HG03378 (cell line): Measurements from ENCODE around the gene AQP9.

Experiments used
- ATAC-seq: cut with Tn5 transposase; IDR thresholded peaks from one replicate; pipeline ENCODE4 v1.9.1; 2021; ENCODE audit warnings: mild to moderate bottlenecking, moderate library complexity; ENCODE audit not compliant: unreplicated experiment

AQP9 gene

GRCh38 chr15:58221591-58222241 lies 83.5 kb downstream of the AQP9 start:
- ATAC-seq: no peak

DNA sequence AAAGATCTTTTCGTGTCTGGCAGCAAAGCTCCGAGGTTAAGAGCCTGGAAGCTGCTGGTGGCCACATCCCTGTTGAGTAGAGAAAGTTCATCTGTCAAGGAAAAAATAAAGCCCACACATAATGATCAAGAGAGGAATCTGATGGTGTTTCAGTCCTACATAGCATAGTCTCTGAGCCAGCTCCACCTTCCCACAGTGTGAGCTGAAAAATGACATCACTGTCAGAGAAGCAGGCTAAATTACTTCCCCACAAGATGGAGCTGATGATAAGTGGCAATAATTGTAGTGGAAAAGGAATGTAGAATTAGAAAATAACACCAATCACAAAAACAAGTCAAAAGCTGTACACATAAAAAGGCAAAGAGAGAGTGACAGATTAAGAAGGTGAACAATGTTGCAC lies 84.5 kb downstream of the AQP9 start:
- ATAC-seq: no peak

DNA sequence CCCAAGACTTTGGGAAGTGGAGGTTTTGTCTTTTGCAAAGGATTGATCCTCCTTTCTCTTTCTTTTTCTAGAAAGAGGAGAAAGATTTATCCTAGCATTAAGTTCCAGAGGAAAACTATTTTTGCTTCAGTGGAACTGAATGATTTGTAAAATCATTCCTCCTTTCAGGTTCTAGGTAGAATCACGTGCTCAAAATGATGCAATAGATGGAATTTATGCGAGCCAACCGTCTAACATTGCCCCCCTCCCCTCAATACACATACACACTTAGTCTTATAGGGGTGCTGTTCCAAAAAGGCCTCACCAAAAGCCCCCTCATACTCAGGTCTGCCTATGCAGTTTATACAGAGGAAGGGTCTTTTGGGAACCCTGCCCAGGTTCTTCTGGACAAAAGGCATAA lies 85.3 kb downstream of the AQP9 start:
- ATAC-seq: no peak

- no peak for ATAC-seq
Measured at GRCh38 chr15:58224068-58224467, 85.9 kb downstream of the AQP9 start.

GRCh38 chr15:58227706-58228543 lies 89.7 kb downstream of the AQP9 start:
- no peak for ATAC-seq

- ATAC-seq: no peak
Measured at GRCh38 chr15:58228718-58229117, 90.5 kb downstream of the AQP9 start.

DNA sequence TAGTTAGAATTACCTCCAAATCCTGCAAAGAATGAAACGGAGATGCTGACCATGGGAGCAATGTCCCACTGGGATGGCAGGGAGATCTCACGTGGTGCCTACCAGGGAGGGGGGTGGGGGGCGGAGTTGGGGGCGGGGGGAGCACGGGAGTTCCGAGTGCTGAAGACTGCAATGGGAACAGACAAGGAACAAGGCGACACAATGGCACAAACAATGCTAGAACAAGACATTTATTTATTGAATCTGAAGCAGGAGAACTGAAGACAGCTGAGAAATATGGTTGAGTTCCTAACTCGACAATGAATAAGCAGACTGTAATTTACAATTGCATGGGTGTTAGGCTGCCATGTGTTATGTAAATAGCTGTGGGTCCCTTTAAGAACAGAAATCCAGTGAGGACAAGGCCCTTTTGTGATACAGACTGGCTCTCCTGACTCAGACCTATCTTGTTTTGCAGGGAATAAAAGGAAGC lies 91.2 kb downstream of the AQP9 start:
- ATAC-seq: no peak

GRCh38 chr15:58232281-58233065 lies 94.3 kb downstream of the AQP9 start:
- ATAC-seq: no peak

DNA sequence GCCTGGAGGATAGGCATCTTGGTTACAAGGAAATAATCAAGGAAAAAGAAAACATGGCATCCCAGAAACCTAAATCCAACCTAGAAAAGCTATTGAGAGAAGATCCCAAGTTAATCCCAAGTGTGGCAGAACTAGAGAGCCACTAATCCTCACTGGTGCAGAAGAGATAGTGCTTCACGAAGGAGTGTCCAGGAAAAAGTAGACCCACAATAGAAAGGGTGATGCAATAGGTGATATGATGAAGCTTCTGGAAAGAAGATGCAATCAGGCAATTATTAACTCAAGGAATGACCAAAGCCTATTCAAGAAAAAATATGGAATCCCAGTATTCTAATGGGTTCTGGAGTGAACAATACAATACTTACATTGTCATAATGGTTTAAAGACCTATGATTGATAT lies 95.2 kb downstream of the AQP9 start:
- no peak for ATAC-seq
